NB4 (cell line): ENCODE data around the gene CNEP1R1.

Experiments
- CTCF ChIP-seq: IDR thresholded peaks from one replicate; pipeline ENCODE4 v1.5.1; 2012; ENCODE audit warnings: low read depth, low read length
- MAX ChIP-seq: IDR thresholded peaks from 2 replicates; pipeline ENCODE4 v1.6.1; 2011; ENCODE audit warnings: low read depth, low read length
- MYC ChIP-seq: IDR thresholded peaks from 2 replicates; pipeline ENCODE4 v1.6.1; 2011; ENCODE audit warnings: low read depth, low read length
- POLR2A ChIP-seq: IDR thresholded peaks from 2 replicates; pipeline ENCODE4 v1.6.1; 2011; ENCODE audit warnings: mild to moderate bottlenecking; ENCODE audit not compliant: insufficient read length; ENCODE audit errors: extremely low read depth

GRCh38 chr16:50047864-50048263 is 22.8 kb downstream of the CNEP1R1 start:
- TF ChIP-seq POLR2A (no peak), CTCF (no peak), MAX (no peak), MYC (no peak)
